OCI-LY1 (cell line): ENCODE measurements around the gene JUP.

Experiments
- H2AFZ ChIP-seq: fragments of 200-600 bp; sonication (generic), shearing (Covaris generic); 2 replicates; pipeline ENCODE4 v1.6.0; 2014; ENCODE audit warnings: antibody characterized with exemption, mild to moderate bottlenecking, low read length
- H3F3A ChIP-seq: fragments of 200-600 bp; sonication (generic), shearing (Covaris generic); 2 replicates; pipeline ENCODE4 v1.6.0; 2014; ENCODE audit warnings: mild to moderate bottlenecking, antibody characterized with exemption, low read length, moderate library complexity; ENCODE audit not compliant: insufficient read depth
- H3K27ac ChIP-seq: fragments of 200-600 bp; sonication (generic); 2 replicates; pipeline ENCODE4 v1.5.1; 2014; ENCODE audit warnings: low read length, mixed run types, mild to moderate bottlenecking, low read depth; ENCODE audit not compliant: poor library complexity, severe bottlenecking
- H3K27me3 ChIP-seq: fragments of 200-600 bp; sonication (generic); 2 replicates; pipeline ENCODE4 v1.6.0; 2014; ENCODE audit warnings: antibody characterized with exemption, mild to moderate bottlenecking, low read length, moderate library complexity; ENCODE audit not compliant: insufficient read depth
- H3K36me3 ChIP-seq: fragments of 200-600 bp; sonication (generic); 2 replicates; pipeline ENCODE4 v1.6.1; 2014; ENCODE audit warnings: mild to moderate bottlenecking, antibody characterized with exemption, low read length, moderate library complexity, mixed read lengths; ENCODE audit not compliant: insufficient read depth
- H3K4me1 ChIP-seq: fragments of 200-600 bp; sonication (generic); 2 replicates; pipeline ENCODE4 v1.5.1; 2014; ENCODE audit warnings: mild to moderate bottlenecking, low read length, moderate library complexity; ENCODE audit not compliant: insufficient read depth, severe bottlenecking
- H3K4me2 ChIP-seq: fragments of 200-600 bp; sonication (generic), shearing (Covaris generic); 2 replicates; pipeline ENCODE4 v1.6.1; 2014; ENCODE audit warnings: low read length
- H3K4me3 ChIP-seq: fragments of 200-600 bp; sonication (generic); 2 replicates; pipeline ENCODE4 v1.5.1; 2014; ENCODE audit warnings: low read length, low read depth, mild to moderate bottlenecking, mixed read lengths; ENCODE audit not compliant: poor library complexity, severe bottlenecking
- H3K79me2 ChIP-seq: fragments of 200-600 bp; shearing (Covaris generic); 2 replicates; pipeline ENCODE4 v1.6.1; 2016; ENCODE audit warnings: mixed run types, low read length, mixed read lengths; ENCODE audit not compliant: insufficient read depth
- H3K9ac ChIP-seq: fragments of 200-600 bp; sonication (generic), shearing (Covaris generic); 2 replicates; pipeline ENCODE4 v1.6.1; 2014; ENCODE audit warnings: mild to moderate bottlenecking, low read length, mixed read lengths
- H3K9me2 ChIP-seq: fragments of 200-600 bp; sonication (generic), shearing (Covaris generic); 2 replicates; pipeline ENCODE4 v1.6.1; 2014; ENCODE audit warnings: low read depth, mild to moderate bottlenecking, low read length, mixed read lengths
- H3K9me3 ChIP-seq: fragments of 200-600 bp; shearing (Covaris generic); 2 replicates; pipeline ENCODE4 v1.6.1; 2014; ENCODE audit warnings: low read length, mixed read lengths
- H4K20me1 ChIP-seq: fragments of 200-600 bp; sonication (generic), shearing (Covaris generic); 2 replicates; pipeline ENCODE4 v1.6.0; 2016; ENCODE audit warnings: mild to moderate bottlenecking, low read length; ENCODE audit not compliant: insufficient read depth
- EZH2 ChIP-seq: fragments of 200-600 bp; sonication (generic), shearing (Covaris generic); IDR thresholded peaks from 2 replicates; pipeline ENCODE4 v1.8.0; 2017; ENCODE audit warnings: borderline replicate concordance, mixed run types, mild to moderate bottlenecking, antibody characterized with exemption, low read length, moderate library complexity, mixed read lengths
- TF ChIP-seq, protein P1 (sequence below): fragments of 200-600 bp; sonication (generic), shearing (Covaris generic); IDR thresholded peaks from 2 replicates; pipeline ENCODE4 v1.5.1; 2017; ENCODE audit warnings: mild to moderate bottlenecking, antibody characterized with exemption, low read length, moderate library complexity, mixed read lengths

JUP gene

DNA sequence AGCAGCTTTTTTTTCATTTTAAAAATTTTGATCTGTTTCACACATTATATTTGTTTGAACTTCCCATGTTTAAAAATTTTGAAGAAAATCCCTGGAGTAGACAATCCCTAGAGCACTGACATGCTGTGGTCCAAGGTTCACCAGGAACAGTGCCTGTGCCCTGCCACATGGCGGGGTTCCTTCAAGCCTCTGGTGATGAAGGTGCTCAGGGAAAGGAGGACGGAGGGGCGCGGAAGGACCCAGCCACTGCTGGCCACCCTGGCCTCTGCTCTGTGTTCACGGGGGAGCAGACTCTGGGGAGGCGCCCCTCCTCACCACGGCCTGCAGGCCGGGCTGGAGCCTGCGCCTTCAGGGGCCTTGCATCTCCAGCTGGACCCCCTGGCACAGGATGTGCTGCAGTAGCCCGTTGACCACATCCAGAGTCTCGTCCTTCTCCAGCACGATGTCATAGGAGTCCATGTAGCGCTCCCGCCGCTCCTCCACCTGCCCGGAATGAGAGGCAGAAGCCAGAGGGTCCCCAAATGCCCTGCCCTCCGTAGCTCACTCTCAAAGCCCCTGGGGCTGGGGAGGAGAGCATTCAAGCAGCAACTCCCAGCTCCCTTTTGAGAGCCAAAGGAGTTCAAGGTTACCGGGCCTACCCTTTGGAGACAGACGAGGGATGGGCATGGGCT, 38.8 kb upstream of the JUP start:
- no peaks in the 10 kb centered on the region for H3K27me3 ChIP-seq
- no peaks in the 10 kb centered on the region for H3F3A ChIP-seq
- H2AFZ ChIP-seq: no peak overlapping the region
- H3K27ac ChIP-seq: no peak overlapping the region
- peaks cover 35% of the 10 kb centered on the region for H3K36me3 ChIP-seq
- H3K9me3 ChIP-seq: no peaks in the 10 kb centered on the region
- no peak overlapping the region for H3K4me2 ChIP-seq
- H3K9me2 ChIP-seq: no peaks in the 10 kb centered on the region
- TF ChIP-seq, protein P1, sequence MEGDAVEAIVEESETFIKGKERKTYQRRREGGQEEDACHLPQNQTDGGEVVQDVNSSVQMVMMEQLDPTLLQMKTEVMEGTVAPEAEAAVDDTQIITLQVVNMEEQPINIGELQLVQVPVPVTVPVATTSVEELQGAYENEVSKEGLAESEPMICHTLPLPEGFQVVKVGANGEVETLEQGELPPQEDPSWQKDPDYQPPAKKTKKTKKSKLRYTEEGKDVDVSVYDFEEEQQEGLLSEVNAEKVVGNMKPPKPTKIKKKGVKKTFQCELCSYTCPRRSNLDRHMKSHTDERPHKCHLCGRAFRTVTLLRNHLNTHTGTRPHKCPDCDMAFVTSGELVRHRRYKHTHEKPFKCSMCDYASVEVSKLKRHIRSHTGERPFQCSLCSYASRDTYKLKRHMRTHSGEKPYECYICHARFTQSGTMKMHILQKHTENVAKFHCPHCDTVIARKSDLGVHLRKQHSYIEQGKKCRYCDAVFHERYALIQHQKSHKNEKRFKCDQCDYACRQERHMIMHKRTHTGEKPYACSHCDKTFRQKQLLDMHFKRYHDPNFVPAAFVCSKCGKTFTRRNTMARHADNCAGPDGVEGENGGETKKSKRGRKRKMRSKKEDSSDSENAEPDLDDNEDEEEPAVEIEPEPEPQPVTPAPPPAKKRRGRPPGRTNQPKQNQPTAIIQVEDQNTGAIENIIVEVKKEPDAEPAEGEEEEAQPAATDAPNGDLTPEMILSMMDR: no peak
- no peak for TF ChIP-seq EZH2
- no peaks in the 10 kb centered on the region for H4K20me1 ChIP-seq
- no peak overlapping the region for H3K4me3 ChIP-seq
- H3K79me2 ChIP-seq: no peaks in the 10 kb centered on the region
- no peaks in the 10 kb centered on the region for H3K4me1 ChIP-seq
- H3K9ac ChIP-seq: no peak overlapping the region

DNA sequence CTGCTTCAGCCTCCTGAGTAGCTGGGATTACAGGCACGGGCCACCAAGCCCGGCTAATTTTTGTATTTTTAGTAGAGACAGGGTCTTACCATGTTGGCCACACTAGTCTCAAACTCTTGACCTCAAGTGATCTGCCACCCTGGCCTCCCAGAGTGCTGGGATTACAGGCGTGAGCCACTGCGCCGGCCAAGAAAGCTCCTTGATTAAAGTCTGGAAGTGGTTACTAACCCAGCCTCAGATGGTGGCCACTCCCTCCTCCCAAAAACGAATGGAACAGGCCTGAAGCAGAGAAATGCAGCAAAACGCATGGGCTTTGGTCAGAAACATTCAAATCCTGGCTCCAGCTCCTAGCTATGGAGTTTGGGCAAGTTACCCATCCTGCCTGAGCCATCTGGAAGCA, 37.6 kb upstream of the JUP start:
- TF ChIP-seq, protein P1: no peak
- no peak for TF ChIP-seq EZH2
- no peaks in the 10 kb centered on the region for H3K9me3 ChIP-seq
- H3K9me2 ChIP-seq: no peaks in the 10 kb centered on the region
- H4K20me1 ChIP-seq: no peaks in the 10 kb centered on the region
- no peak overlapping the region for H3K4me3 ChIP-seq
- no peak overlapping the region for H2AFZ ChIP-seq
- H3F3A ChIP-seq: no peaks in the 10 kb centered on the region
- H3K9ac ChIP-seq: no peak overlapping the region
- H3K79me2 ChIP-seq: no peaks in the 10 kb centered on the region
- peaks cover 23% of the 10 kb centered on the region for H3K36me3 ChIP-seq
- 0 out of 2 replicates have a peak, but pooled peaks cover 4% of the 10 kb centered on the region for H3K27me3 ChIP-seq
- H3K4me1 ChIP-seq: peaks cover 2% of the 10 kb centered on the region
- H3K4me2 ChIP-seq: no peak overlapping the region
- H3K27ac ChIP-seq: no peak overlapping the region

DNA sequence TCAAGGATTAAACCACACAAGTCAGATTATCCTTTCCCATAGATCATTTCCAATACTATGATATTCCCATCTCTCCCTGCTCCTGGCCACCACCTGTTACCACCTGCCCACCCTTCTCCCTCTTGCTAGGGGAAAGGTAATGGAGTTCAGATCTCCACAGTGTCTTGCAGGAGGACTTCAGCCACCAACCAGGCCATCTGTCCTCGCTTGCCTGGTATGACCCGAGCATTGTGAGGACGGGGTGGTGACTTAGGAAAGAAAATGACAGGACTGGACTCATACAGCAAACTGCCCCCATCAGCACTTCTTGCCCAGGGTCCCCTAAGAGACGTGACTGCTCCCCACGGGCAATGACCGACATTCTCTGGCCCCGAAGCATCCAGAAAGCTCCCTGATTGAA, 37.1 kb upstream of the JUP start:
- H3K27me3 ChIP-seq: 0 out of 2 replicates have a peak, but pooled peaks cover 6% of the 10 kb centered on the region
- peaks cover 5% of the 10 kb centered on the region for H3K4me1 ChIP-seq
- H3K27ac ChIP-seq: no peak overlapping the region
- no peak overlapping the region for H3K4me3 ChIP-seq
- H3F3A ChIP-seq: no peaks in the 10 kb centered on the region
- no peak for TF ChIP-seq EZH2
- TF ChIP-seq, protein P1: no peak
- H4K20me1 ChIP-seq: no peaks in the 10 kb centered on the region
- H3K4me2 ChIP-seq: no peak overlapping the region
- no peaks in the 10 kb centered on the region for H3K79me2 ChIP-seq
- H3K9me2 ChIP-seq: no peaks in the 10 kb centered on the region
- H2AFZ ChIP-seq: no peak overlapping the region
- no peak overlapping the region for H3K9ac ChIP-seq
- no peaks in the 10 kb centered on the region for H3K9me3 ChIP-seq
- H3K36me3 ChIP-seq: peaks cover 20% of the 10 kb centered on the region
